Astrocyte (in vitro differentiated cells and primary cell): ENCODE measurements around the gene NAALADL2. TPM values are rescaled to one million over a fixed set of nuclear protein-coding genes. Genes with fewer than 3 reads are reported as not detected.

Experiments used
- DNase-seq: peaks from one replicate; pipeline ENCODE4 v3.0.0-alpha.2; 2010; ENCODE audit warnings: low read depth
- FAIRE-seq: peaks from 2 replicates; lab custom pipeline; 2011; peaks lifted over from hg19 to GRCh38; lab: Jason Lieb, UNC
- H2AFZ ChIP-seq: 2 replicates; pipeline ENCODE4 v1.6.0; 2012; ENCODE audit warnings: low read depth, low read length, inconsistent platforms
- H3K27ac ChIP-seq: 2 replicates; pipeline ENCODE4 v1.5.1; 2011; ENCODE audit warnings: low read depth, low read length, inconsistent platforms
- H3K27me3 ChIP-seq: 2 replicates; pipeline ENCODE4 v1.6.0; 2011; ENCODE audit warnings: low read length, inconsistent platforms; ENCODE audit not compliant: insufficient read depth
- H3K36me3 ChIP-seq: 2 replicates; pipeline ENCODE4 v1.5.1; 2011; ENCODE audit warnings: low read length, inconsistent platforms; ENCODE audit not compliant: insufficient read depth
- H3K4me1 ChIP-seq: 2 replicates; pipeline ENCODE4 v1.5.1; 2011; ENCODE audit warnings: low read length, inconsistent platforms; ENCODE audit not compliant: insufficient read depth
- H3K4me2 ChIP-seq: 2 replicates; pipeline ENCODE4 v1.6.0; 2012; ENCODE audit warnings: low read length, inconsistent platforms
- H3K4me3 ChIP-seq: 2 replicates; pipeline ENCODE4 v1.5.1; 2011; ENCODE audit warnings: low read depth, mild to moderate bottlenecking, low read length, inconsistent platforms; ENCODE audit not compliant: insufficient read depth
- H3K79me2 ChIP-seq: 2 replicates; pipeline ENCODE4 v1.6.0; 2012; ENCODE audit warnings: mild to moderate bottlenecking, low read length, inconsistent platforms; ENCODE audit not compliant: insufficient read depth
- H3K9ac ChIP-seq: 2 replicates; pipeline ENCODE4 v1.6.0; 2012; ENCODE audit warnings: mild to moderate bottlenecking, low read length, inconsistent platforms
- H3K9me3 ChIP-seq: 2 replicates; pipeline ENCODE4 v1.5.1; 2012; ENCODE audit warnings: low read depth, mild to moderate bottlenecking, low read length, inconsistent platforms; ENCODE audit not compliant: insufficient read depth
- H4K20me1 ChIP-seq: 2 replicates; pipeline ENCODE4 v1.6.0; 2012; ENCODE audit warnings: low read length, inconsistent platforms; ENCODE audit not compliant: insufficient read depth
- H3K27ac Mint-ChIP-seq: one replicate; pipeline ENCODE4 v1.8.0; 2021; ENCODE audit warnings: mild to moderate bottlenecking, mixed read lengths; ENCODE audit not compliant: unreplicated experiment
- H3K27me3 Mint-ChIP-seq: one replicate; pipeline ENCODE4 v1.8.0; 2021; ENCODE audit warnings: low read depth, mixed read lengths; ENCODE audit not compliant: unreplicated experiment
- H3K36me3 Mint-ChIP-seq: one replicate; pipeline ENCODE4 v1.8.0; 2021; ENCODE audit warnings: low read depth, mixed read lengths; ENCODE audit not compliant: unreplicated experiment
- H3K4me1 Mint-ChIP-seq: one replicate; pipeline ENCODE4 v1.8.0; 2021; ENCODE audit warnings: low read depth, mixed read lengths; ENCODE audit not compliant: unreplicated experiment
- H3K4me3 Mint-ChIP-seq: one replicate; pipeline ENCODE4 v1.8.0; 2021; ENCODE audit warnings: mild to moderate bottlenecking, moderate library complexity, mixed read lengths; ENCODE audit not compliant: unreplicated experiment
- H3K9me3 Mint-ChIP-seq: one replicate; pipeline ENCODE4 v1.8.0; 2021; ENCODE audit warnings: mild to moderate bottlenecking, mixed read lengths; ENCODE audit not compliant: unreplicated experiment
- EZH2 ChIP-seq: IDR thresholded peaks from 2 replicates; pipeline ENCODE4 v1.6.1; 2012; ENCODE audit warnings: mild to moderate bottlenecking, low read length, inconsistent platforms; ENCODE audit not compliant: insufficient read depth
- total RNA-seq: library from RNA; stranded (reverse); gene quantifications from 2 replicates; pipeline ENCODE4 v1.2.1, GENCODE V29; 2021
- TF ChIP-seq, protein P1 (sequence below): IDR thresholded peaks from 2 replicates; pipeline ENCODE4 v1.5.1; 2011; ENCODE audit warnings: low read depth, mild to moderate bottlenecking, inconsistent platforms, low read length, moderate library complexity; ENCODE audit not compliant: insufficient read depth

Gene NAALADL2
- total RNA-seq, 1 donor from 2014 or later: 2.7 TPM

DNA sequence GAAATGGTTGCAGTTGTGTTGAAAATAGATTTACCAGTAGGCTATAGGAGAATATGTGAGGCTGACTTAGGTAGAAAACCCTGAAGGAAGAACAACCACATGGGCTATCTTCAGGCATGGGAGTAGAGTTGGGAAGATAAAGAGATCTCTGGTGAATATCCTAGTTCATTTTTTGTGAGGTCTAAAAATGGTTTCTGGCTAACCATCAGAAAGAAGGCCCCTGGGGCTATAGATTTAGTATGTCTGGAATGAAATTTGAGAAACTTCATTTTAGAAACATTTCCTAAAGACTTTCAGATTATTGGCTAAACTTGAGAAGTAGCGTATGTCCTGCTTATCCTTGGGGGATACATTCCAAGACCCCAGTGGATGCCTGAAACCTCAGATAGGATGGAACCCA is 148.2 kb downstream of the NAALADL2 start:
- Histone ChIP-seq H4K20me1 (no peaks in the 10 kb centered on the region), H3K4me3 (no peak overlapping the region), H2AFZ (no peak overlapping the region), H3K36me3 (no peaks in the 10 kb centered on the region), H3K27me3 (no peaks in the 10 kb centered on the region), H3K9me3 (no peaks in the 10 kb centered on the region), H3K9ac (no peak overlapping the region), H3K79me2 (no peaks in the 10 kb centered on the region), H3K4me1 (peaks cover 7% of the 10 kb centered on the region), H3K4me2 (no peak overlapping the region), H3K27ac (no peak overlapping the region)
- DNase-seq: no peak
- Mint-ChIP-seq H3K27ac (no peak overlapping the region), H3K4me1 (no peaks in the 10 kb centered on the region), H3K27me3 (no peaks in the 10 kb centered on the region), H3K36me3 (no peaks in the 10 kb centered on the region), H3K4me3 (no peak overlapping the region), H3K9me3 (no peaks in the 10 kb centered on the region)
- no peak for TF ChIP-seq EZH2
- TF ChIP-seq, protein P1, sequence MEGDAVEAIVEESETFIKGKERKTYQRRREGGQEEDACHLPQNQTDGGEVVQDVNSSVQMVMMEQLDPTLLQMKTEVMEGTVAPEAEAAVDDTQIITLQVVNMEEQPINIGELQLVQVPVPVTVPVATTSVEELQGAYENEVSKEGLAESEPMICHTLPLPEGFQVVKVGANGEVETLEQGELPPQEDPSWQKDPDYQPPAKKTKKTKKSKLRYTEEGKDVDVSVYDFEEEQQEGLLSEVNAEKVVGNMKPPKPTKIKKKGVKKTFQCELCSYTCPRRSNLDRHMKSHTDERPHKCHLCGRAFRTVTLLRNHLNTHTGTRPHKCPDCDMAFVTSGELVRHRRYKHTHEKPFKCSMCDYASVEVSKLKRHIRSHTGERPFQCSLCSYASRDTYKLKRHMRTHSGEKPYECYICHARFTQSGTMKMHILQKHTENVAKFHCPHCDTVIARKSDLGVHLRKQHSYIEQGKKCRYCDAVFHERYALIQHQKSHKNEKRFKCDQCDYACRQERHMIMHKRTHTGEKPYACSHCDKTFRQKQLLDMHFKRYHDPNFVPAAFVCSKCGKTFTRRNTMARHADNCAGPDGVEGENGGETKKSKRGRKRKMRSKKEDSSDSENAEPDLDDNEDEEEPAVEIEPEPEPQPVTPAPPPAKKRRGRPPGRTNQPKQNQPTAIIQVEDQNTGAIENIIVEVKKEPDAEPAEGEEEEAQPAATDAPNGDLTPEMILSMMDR: no peak
- no peak for FAIRE-seq

DNA sequence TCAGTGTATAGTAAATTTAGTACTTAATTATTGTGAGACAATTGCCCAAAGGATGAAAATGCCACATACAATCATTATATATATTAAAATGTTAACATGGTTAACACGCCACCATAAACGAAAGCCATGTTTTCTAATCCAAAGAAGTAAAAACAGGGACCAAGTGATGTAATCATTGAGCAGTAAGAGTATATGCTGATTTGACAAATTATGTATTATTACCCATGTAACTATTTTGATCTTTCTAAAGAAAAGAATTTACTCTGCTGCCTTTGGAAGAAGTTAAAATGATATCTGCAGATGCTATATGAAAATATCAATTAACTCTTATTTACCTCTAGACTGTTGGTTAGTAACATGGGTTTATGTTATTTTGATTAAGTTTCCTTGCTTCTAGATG is 150.2 kb downstream of the NAALADL2 start:
- Histone ChIP-seq H3K4me2 (no peak overlapping the region), H3K9ac (no peak overlapping the region), H4K20me1 (no peaks in the 10 kb centered on the region), H3K4me1 (no peaks in the 10 kb centered on the region), H3K27ac (no peak overlapping the region), H3K27me3 (no peaks in the 10 kb centered on the region), H2AFZ (no peak overlapping the region), H3K4me3 (no peak overlapping the region), H3K36me3 (no peaks in the 10 kb centered on the region), H3K79me2 (no peaks in the 10 kb centered on the region), H3K9me3 (no peaks in the 10 kb centered on the region)
- FAIRE-seq: no peak
- no peak overlapping the region for H3K27ac Mint-ChIP-seq
- DNase-seq: no peak
- H3K4me1 Mint-ChIP-seq: no peaks in the 10 kb centered on the region
- TF ChIP-seq EZH2: no peak
- TF ChIP-seq, protein P1: no peak
- no peaks in the 10 kb centered on the region for H3K36me3 Mint-ChIP-seq
- H3K9me3 Mint-ChIP-seq: no peaks in the 10 kb centered on the region
- H3K27me3 Mint-ChIP-seq: no peaks in the 10 kb centered on the region
- H3K4me3 Mint-ChIP-seq: no peak overlapping the region

DNA sequence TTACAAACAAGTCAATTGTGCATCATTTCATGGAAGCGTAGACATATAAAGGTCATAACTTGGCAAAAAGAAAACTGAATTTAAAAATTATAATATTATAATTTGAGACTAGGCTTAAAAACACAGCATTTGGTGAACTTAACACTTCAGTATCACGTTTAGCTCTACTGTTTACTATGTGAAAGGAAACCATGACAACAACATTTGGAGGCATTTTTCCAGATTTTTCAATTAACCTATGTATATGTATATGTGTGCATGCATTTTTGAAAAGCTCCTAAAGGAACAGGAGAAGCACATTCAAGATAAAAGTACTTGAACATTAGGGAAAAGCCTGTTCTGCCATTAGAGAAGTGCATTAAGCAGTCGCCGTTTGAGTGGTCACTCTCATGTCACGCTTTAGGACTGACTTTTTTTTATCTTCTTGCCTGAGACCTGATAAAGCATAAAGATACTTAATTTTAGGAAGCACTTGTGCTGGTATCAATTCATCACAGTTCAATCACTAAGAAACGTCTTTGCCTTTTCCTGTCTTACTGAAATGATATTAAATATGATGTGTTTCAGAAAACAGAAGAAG is 156.0 kb downstream of the NAALADL2 start:
- H2AFZ ChIP-seq: no peak overlapping the region
- H3K27ac ChIP-seq: no peak overlapping the region
- H3K36me3 Mint-ChIP-seq: no peaks in the 10 kb centered on the region
- H3K4me1 ChIP-seq: no peaks in the 10 kb centered on the region
- no peak overlapping the region for H3K9ac ChIP-seq
- no peak for TF ChIP-seq EZH2
- TF ChIP-seq, protein P1: no peak
- no peaks in the 10 kb centered on the region for H3K9me3 ChIP-seq
- no peak overlapping the region for H3K4me3 ChIP-seq
- H3K27ac Mint-ChIP-seq: no peak overlapping the region
- no peak overlapping the region for H3K4me3 Mint-ChIP-seq
- no peaks in the 10 kb centered on the region for H3K27me3 Mint-ChIP-seq
- no peaks in the 10 kb centered on the region for H3K79me2 ChIP-seq
- no peaks in the 10 kb centered on the region for H4K20me1 ChIP-seq
- H3K27me3 ChIP-seq: no peaks in the 10 kb centered on the region
- H3K4me1 Mint-ChIP-seq: peaks cover 4% of the 10 kb centered on the region
- no peak for FAIRE-seq
- no peak overlapping the region for H3K4me2 ChIP-seq
- no peaks in the 10 kb centered on the region for H3K36me3 ChIP-seq
- no peaks in the 10 kb centered on the region for H3K9me3 Mint-ChIP-seq
- DNase-seq: no peak
